ENCODE results near the gene MSX2. TPM values are rescaled to one million over a fixed set of nuclear protein-coding genes. Genes with fewer than 3 reads are reported as not detected.

The MSX2 gene
- polyA plus RNA-seq, 12 donors, result 0.22 to 6.8 (median 0.69) TPM; not detected in 2

DNA sequence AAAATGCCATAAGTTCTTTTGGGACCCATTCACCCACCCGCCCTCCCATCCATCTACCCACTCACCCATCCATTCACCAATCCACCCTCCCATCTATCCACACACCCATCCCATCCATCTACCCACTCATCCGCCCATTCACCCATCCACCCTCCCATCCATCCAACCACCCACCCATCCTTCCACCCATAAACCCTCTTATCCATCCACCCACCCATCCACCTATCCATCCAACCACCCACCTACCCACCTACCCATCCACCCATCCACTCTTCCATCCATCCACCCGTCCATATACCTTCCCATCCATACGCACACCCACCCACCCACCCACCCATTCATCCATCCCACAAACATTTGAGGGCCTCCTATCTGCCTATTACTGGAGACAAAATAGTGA is 43.3 kb downstream of the MSX2 start:
- no peak for DNase-seq

DNA sequence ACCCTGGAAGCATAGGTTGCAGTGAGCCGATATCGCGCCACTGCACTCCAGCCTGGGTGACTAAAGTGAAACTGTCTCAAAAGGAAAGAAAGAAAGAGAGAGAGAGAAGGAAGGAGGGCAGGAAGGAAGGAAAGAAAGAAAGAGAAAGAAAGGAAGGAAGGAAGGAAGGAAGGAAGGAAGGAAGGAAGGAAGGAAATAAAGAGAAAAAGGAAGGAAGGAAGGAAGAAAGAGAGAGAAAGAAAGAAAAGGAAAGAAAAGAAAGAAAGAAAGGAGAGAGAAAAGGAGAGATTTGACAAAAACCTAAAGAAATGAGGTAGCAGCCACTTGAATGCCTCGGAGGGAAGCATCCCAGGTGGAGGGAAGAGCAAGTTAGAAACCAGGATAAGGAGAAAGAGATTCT is 44.6 kb downstream of the MSX2 start:
- DNase-seq, result no peak

DNA sequence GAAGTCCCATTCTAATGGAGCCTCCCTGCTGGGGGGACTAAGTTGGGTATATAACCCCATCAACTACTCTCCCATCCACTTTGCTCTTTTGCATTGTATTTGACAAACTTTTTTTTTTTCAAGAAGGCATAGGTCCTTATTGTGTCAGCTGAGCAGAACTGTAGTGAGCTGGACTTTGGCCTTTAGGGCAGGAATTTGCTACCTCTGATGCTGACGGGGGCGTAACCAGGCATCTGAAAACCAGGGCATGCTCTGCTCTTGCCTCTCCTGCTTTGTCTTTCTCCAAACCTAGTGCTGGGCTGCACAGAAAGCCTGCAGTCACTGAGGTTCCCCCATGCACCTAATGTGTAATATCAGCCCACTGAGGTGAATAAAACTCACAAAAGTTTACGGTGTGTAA is 49.0 kb downstream of the MSX2 start:
- no peak for DNase-seq

DNA sequence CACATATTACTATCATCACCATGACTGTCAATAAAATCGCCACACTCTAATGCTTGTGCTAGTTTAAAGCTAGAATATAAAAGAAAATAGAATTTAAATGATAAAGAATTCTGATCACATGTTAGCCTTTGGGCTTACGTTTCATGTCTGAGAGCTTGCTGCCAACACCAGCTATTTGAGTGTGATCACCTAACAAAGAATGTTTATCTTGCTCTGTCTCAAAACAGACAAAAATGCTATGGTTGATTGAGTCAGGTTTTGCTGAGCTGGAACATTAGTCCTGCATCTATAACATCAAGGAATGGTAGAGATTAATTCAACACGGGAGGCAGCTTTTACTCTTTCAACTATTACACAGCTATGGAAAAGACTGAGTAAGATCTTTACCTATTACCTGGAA is 50.7 kb downstream of the MSX2 start:
- no peak for DNase-seq

DNA sequence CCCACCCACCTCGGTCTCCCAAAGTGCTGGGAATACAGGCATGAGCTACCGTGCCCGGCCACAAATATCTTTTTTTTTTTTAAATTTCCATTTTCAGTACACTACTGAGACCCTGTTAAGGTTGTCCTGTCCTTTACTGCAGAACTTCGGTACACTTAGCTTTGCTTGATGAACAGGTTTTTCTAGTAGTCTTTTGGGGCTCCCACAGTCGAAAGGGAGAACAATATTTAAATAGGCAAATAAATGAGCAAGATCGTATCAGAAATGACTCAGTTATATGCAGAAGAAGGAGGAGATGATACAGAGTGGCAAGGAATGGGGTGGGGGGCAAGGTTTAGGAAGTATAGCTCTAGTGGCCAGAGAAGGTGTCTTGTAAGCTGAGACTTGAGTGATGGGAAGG is 52.7 kb downstream of the MSX2 start:
- no peak for DNase-seq

DNA sequence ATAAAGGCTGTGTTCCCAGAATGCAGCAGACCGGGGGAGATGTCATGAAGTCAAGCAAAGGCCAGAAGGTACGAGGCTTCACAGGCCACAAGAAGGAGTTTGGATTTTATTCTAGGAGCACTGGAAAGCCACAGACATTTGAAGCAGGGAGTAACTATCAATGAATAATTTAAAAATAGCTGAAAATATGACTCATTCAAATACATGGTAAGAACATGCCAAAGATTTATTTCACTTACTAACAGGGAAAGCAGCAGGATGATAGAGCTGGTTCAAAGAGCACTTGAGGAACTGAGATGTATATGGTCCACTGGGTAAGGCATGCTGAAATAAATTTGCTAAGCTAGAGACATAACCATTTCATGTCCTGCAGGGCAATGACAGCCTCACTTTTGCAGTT is 53.2 kb downstream of the MSX2 start:
- no peak for DNase-seq

Measured in muscle of arm (tissue), 12 donors.